Sigmoid colon (tissue), 3 donors: ENCODE data around the gene KAZN.

Experiments
- CTCF ChIP-seq, 4 experiments: fragments of 450-650 bp in 3 of 4; fragments of 200-600 bp in 1 of 4; IDR thresholded peaks; one replicate each; pipeline ENCODE4 v1.5.1; 2016 to 2019; ENCODE audit warnings: antibody characterized with exemption in 4 of 4, mild to moderate bottlenecking in 3 of 4, moderate library complexity in 2 of 4
- POLR2A ChIP-seq, 2 donors: fragments of 450-650 bp; IDR thresholded peaks; one replicate each; pipeline ENCODE4 v1.6.1; 2016; ENCODE audit warnings: antibody characterized with exemption in 2 of 2, mild to moderate bottlenecking in 2 of 2, moderate library complexity in 2 of 2

- no peak for TF ChIP-seq POLR2A (IDR thresholded peaks at IDR 0.05)
- no peak for TF ChIP-seq CTCF (IDR thresholded peaks at IDR 0.05)
Measured at GRCh38 chr1:14980621-14981218, 382.2 kb downstream of the KAZN start.
